Gastroesophageal sphincter (tissue), 4 donors: Measurements from ENCODE around the gene METTL17. TPM values are rescaled to one million over a fixed set of nuclear protein-coding genes. Genes with fewer than 3 reads are reported as not detected.

Experiments used
- ATAC-seq: fragments of 150-250 bp; one replicate; pipeline ENCODE4 v1.9.1; 2016; ENCODE audit warnings: mild to moderate bottlenecking, moderate library complexity
- H3K27ac ChIP-seq, 4 donors: fragments of 200-600 bp; sonication (generic) in 3 of 4; 1 replicate in 3 of 4; 2 replicates in 1 of 4; pipeline ENCODE4 v1.5.1; 2016 to 2019
- H3K27me3 ChIP-seq: fragments of 200-600 bp; sonication (generic); one replicate; pipeline ENCODE4 v1.5.1; 2019
- H3K36me3 ChIP-seq, 2 donors: fragments of 200-600 bp; sonication (generic); one replicate each; pipeline ENCODE4 v1.5.1; 2019; ENCODE audit warnings: control low read depth in 1 of 2
- H3K4me1 ChIP-seq, 3 donors: fragments of 200-600 bp; sonication (generic); 1 replicate in 2 of 3; 2 replicates in 1 of 3; pipeline ENCODE4 v1.5.1; 2016 to 2019; ENCODE audit warnings: control low read depth in 2 of 3
- H3K4me3 ChIP-seq, 2 donors: fragments of 200-600 bp; sonication (generic); one replicate each; pipeline ENCODE4 v1.5.1; 2019; ENCODE audit warnings: mild to moderate bottlenecking in 1 of 2, moderate library complexity in 1 of 2
- H3K9me3 ChIP-seq, 3 donors: fragments of 200-600 bp; sonication (generic); one replicate each; pipeline ENCODE4 v1.5.1; 2017 to 2019; ENCODE audit warnings: control low read depth in 2 of 3
- EP300 ChIP-seq: sonication (generic); formaldehyde crosslinking; IDR thresholded peaks from one replicate; pipeline ENCODE4 v1.6.1; 2017; ENCODE audit warnings: antibody characterized with exemption, mild to moderate bottlenecking
- POLR2A ChIP-seq, 2 donors: fragments of 450-650 bp; IDR thresholded peaks; one replicate each; pipeline ENCODE4 v1.6.1; 2017; ENCODE audit warnings: antibody characterized with exemption in 2 of 2, mild to moderate bottlenecking in 2 of 2, moderate library complexity in 1 of 2
- POLR2AphosphoS5 ChIP-seq: sonication (generic); formaldehyde crosslinking; IDR thresholded peaks from one replicate; pipeline ENCODE4 v1.6.1; 2017; ENCODE audit warnings: antibody characterized with exemption
- WGBS, 2 donors: methylation state at CpG; one replicate each; pipeline ENCODE4 v1.1.5; 2018; ENCODE audit warnings: low coverage in 1 of 2; 5-methylcytosine and 5-hydroxymethylcytosine counted together
- total RNA-seq, 4 donors: library from RNA; depleted of rRNA; stranded (reverse); fragments of >200 nt; gene quantifications; one replicate each; pipeline ENCODE4 v1.1.0, GENCODE V29; 2016
- TF ChIP-seq, protein P1 (sequence below), 4 experiments: fragments of 200-600 bp in 2 of 4; fragments of 450-650 bp in 2 of 4; sonication (generic) in 1 of 4; IDR thresholded peaks; one replicate each; pipeline ENCODE4 v1.5.1; 2017 to 2019; ENCODE audit warnings: antibody characterized with exemption in 4 of 4, mild to moderate bottlenecking in 2 of 4, moderate library complexity in 2 of 4

METTL17 gene
- total RNA-seq, 4 donors from 2014 or later, result 25.2 to 94.9 (median 64.1) TPM

- no peak overlapping the region for H3K4me3 ChIP-seq
- ATAC-seq, result no peak
- H3K27me3 ChIP-seq, result peaks cover 12% of the 10 kb centered on the region
- H3K36me3 ChIP-seq, result no peaks in the 10 kb centered on the region
- no peaks in the 10 kb centered on the region for H3K9me3 ChIP-seq
- no peak overlapping the region for H3K27ac ChIP-seq
- 86 to 93% methylated on average over 2 of the region's 3 CpGs for WGBS, 2 donors
- H3K4me1 ChIP-seq, result peaks cover 0 to 14% (median 0%) of the 10 kb centered on the region in 3 donors
- TF ChIP-seq POLR2A (IDR thresholded peaks at IDR 0.05) (no peak), EP300 (no peak), POLR2AphosphoS5 (no peak)
- TF ChIP-seq, protein P1, sequence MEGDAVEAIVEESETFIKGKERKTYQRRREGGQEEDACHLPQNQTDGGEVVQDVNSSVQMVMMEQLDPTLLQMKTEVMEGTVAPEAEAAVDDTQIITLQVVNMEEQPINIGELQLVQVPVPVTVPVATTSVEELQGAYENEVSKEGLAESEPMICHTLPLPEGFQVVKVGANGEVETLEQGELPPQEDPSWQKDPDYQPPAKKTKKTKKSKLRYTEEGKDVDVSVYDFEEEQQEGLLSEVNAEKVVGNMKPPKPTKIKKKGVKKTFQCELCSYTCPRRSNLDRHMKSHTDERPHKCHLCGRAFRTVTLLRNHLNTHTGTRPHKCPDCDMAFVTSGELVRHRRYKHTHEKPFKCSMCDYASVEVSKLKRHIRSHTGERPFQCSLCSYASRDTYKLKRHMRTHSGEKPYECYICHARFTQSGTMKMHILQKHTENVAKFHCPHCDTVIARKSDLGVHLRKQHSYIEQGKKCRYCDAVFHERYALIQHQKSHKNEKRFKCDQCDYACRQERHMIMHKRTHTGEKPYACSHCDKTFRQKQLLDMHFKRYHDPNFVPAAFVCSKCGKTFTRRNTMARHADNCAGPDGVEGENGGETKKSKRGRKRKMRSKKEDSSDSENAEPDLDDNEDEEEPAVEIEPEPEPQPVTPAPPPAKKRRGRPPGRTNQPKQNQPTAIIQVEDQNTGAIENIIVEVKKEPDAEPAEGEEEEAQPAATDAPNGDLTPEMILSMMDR (IDR thresholded peaks at IDR 0.05), result no peak
Measured at GRCh38 chr14:20969336-20969735, 20.4 kb upstream of the METTL17 start.

DNA sequence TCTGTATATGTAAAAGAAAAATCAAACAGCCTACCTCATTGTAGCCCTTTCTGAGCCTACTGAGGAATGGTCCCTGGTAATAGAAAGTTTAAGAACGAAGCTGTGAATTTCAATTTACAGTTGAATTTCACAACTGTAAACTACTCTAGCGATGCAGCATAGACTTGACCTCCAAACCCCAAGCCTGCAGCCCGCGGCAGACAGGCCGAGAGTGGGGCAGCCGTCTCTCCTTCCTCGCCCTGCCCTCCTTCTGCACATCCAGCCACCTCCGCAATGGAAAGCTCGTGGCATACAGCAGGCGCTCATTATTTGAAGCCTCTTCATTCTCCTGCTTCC is 19.2 kb upstream of the METTL17 start:
- TF ChIP-seq POLR2AphosphoS5 (no peak), EP300 (no peak), POLR2A (IDR thresholded peaks at IDR 0.05) (no peak)
- TF ChIP-seq, protein P1 (IDR thresholded peaks at IDR 0.05), result no peak
- Histone ChIP-seq H3K27ac (peak overlapping the region in 3 of 4 donors; percentile 75 to 86 (median 78)), H3K9me3 (no peaks in the 10 kb centered on the region), H3K27me3 (peaks cover 5% of the 10 kb centered on the region), H3K4me3 (peak overlapping the region; percentile 43 to 64), H3K4me1 (peaks cover 0 to 14% (median 0%) of the 10 kb centered on the region in 3 donors), H3K36me3 (no peaks in the 10 kb centered on the region)
- 7 to 12% methylated on average over 9 to 10 of the region's 10 CpGs for WGBS, 2 donors
- no peak for ATAC-seq

GRCh38 chr14:20970983-20971704 is 18.6 kb upstream of the METTL17 start:
- Histone ChIP-seq H3K4me3 (peak overlapping the region; percentile 43 to 64), H3K27ac (peak overlapping the region in 3 of 4 donors; percentile 75 to 86 (median 78)), H3K27me3 (peaks cover 3% of the 10 kb centered on the region), H3K36me3 (no peaks in the 10 kb centered on the region), H3K9me3 (no peaks in the 10 kb centered on the region), H3K4me1 (peaks cover 0 to 14% (median 0%) of the 10 kb centered on the region in 3 donors)
- TF ChIP-seq POLR2A (IDR thresholded peaks at IDR 0.05) (no peak), POLR2AphosphoS5 (no peak)
- TF ChIP-seq, protein P1 (IDR thresholded peaks at IDR 0.05), result peak; percentile 77 to 95 (median 88)
- whole genome bisulfite sequencing, 2 donors, result 0% methylated on average over 2 to 12 of the region's 47 CpGs
- ATAC-seq, result peak; percentile 96

GRCh38 chr14:20971705-20972021 is 18.1 kb upstream of the METTL17 start:
- Histone ChIP-seq H3K27me3 (no peaks in the 10 kb centered on the region), H3K27ac (peak overlapping the region in 3 of 4 donors; percentile 75 to 86 (median 78)), H3K9me3 (no peaks in the 10 kb centered on the region), H3K4me1 (peaks cover 0 to 14% (median 0%) of the 10 kb centered on the region in 3 donors), H3K36me3 (no peaks in the 10 kb centered on the region), H3K4me3 (peak overlapping the region in 1 of 2 donors; percentile 64)
- ATAC-seq, result peak; percentile 35
- WGBS, 2 donors, result 0 to 17% methylated on average over 2 to 6 of the region's 8 CpGs
- no peak for TF ChIP-seq POLR2A (IDR thresholded peaks at IDR 0.05)
- TF ChIP-seq, protein P1 (IDR thresholded peaks at IDR 0.05), result no peak
- TF ChIP-seq POLR2AphosphoS5, result no peak
- no peak for TF ChIP-seq EP300

- Histone ChIP-seq H3K36me3 (no peaks in the 10 kb centered on the region), H3K4me3 (no peak overlapping the region), H3K27ac (no peak overlapping the region), H3K27me3 (no peaks in the 10 kb centered on the region), H3K9me3 (no peaks in the 10 kb centered on the region), H3K4me1 (peaks cover 0 to 14% (median 0%) of the 10 kb centered on the region in 3 donors)
- TF ChIP-seq, protein P1 (IDR thresholded peaks at IDR 0.05), result no peak
- no peak for TF ChIP-seq POLR2A (IDR thresholded peaks at IDR 0.05)
- no peak for TF ChIP-seq POLR2AphosphoS5
- TF ChIP-seq EP300, result no peak
- 80 to 93% methylated on average over 2 to 3 of the region's 3 CpGs for WGBS, 2 donors
- no peak for ATAC-seq
Measured at GRCh38 chr14:20973501-20973900, 16.3 kb upstream of the METTL17 start.
